Keratinocyte (primary cell): ENCODE data around the gene KDM3A. TPM values are rescaled to one million over a fixed set of nuclear protein-coding genes. Genes with fewer than 3 reads are reported as not detected.

ENCODE experiments used
- DNase-seq: peaks from one replicate; pipeline ENCODE4 v3.0.0-alpha.2; 2011; ENCODE audit warnings: low read depth, missing footprints, low spot score
- FAIRE-seq: peaks from 2 replicates; lab custom pipeline; 2011; peaks lifted over from hg19 to GRCh38; lab: Jason Lieb, UNC
- H2AFZ ChIP-seq: 2 replicates; pipeline ENCODE4 v1.6.0; 2012; ENCODE audit warnings: low read length, control low read depth, inconsistent platforms; ENCODE audit not compliant: control insufficient read depth
- H3K27ac ChIP-seq: 2 replicates; pipeline ENCODE4 v1.5.1; 2011; ENCODE audit warnings: low read length; ENCODE audit not compliant: control insufficient read depth, insufficient read depth
- H3K27me3 ChIP-seq: 3 replicates; pipeline ENCODE4 v1.6.0; 2011; ENCODE audit warnings: low read length; ENCODE audit not compliant: control insufficient read depth, insufficient read depth; ENCODE audit errors: extremely low read depth
- H3K36me3 ChIP-seq, 2 experiments: 2 replicates in 1 of 2; 3 replicates in 1 of 2; pipeline ENCODE4 v1.5.1; 2011; ENCODE audit warnings: low read length in 2 of 2, mild to moderate bottlenecking in 1 of 2; ENCODE audit not compliant: control insufficient read depth in 2 of 2, insufficient read depth in 2 of 2; ENCODE audit errors: extremely low read depth in 1 of 2
- H3K4me1 ChIP-seq: 3 replicates; pipeline ENCODE4 v1.5.1; 2011; ENCODE audit warnings: low read length; ENCODE audit not compliant: control insufficient read depth, insufficient read depth; ENCODE audit errors: extremely low read depth
- H3K4me2 ChIP-seq: 3 replicates; pipeline ENCODE4 v1.6.0; 2011; ENCODE audit warnings: low read depth, low read length; ENCODE audit not compliant: control insufficient read depth, insufficient read depth; ENCODE audit errors: extremely low read depth
- H3K4me3 ChIP-seq, 3 experiments: fragments of 200-600 bp in 1 of 3; sonication (generic) in 1 of 3; 2 replicates in 2 of 3; 3 replicates in 1 of 3; pipeline ENCODE4 v1.5.1; 2011 to 2016; ENCODE audit warnings: low read length in 3 of 3, mild to moderate bottlenecking in 3 of 3, control low read depth in 2 of 3, inconsistent platforms in 1 of 3, low read depth in 1 of 3, mixed read lengths in 1 of 3, mixed run types in 1 of 3, moderate library complexity in 1 of 3; ENCODE audit not compliant: control insufficient read depth in 2 of 3, insufficient read depth in 2 of 3; ENCODE audit errors: extremely low read depth in 1 of 3
- H3K79me2 ChIP-seq: 2 replicates; pipeline ENCODE4 v1.6.0; 2012; ENCODE audit warnings: low read length; ENCODE audit not compliant: control insufficient read depth, insufficient read depth
- H3K9ac ChIP-seq: 3 replicates; pipeline ENCODE4 v1.6.0; 2011; ENCODE audit warnings: low read length; ENCODE audit not compliant: control insufficient read depth, insufficient read depth; ENCODE audit errors: extremely low read depth
- H3K9me1 ChIP-seq: 3 replicates; pipeline ENCODE4 v1.6.0; 2011; ENCODE audit warnings: low read length; ENCODE audit not compliant: control insufficient read depth, insufficient read depth; ENCODE audit errors: extremely low read depth
- H3K9me3 ChIP-seq: 2 replicates; pipeline ENCODE4 v1.5.1; 2012; ENCODE audit warnings: low read depth, low read length; ENCODE audit not compliant: control insufficient read depth
- H4K20me1 ChIP-seq: 3 replicates; pipeline ENCODE4 v1.6.0; 2011; ENCODE audit warnings: low read length; ENCODE audit not compliant: control insufficient read depth, insufficient read depth; ENCODE audit errors: extremely low read depth
- CTCF ChIP-seq, 3 experiments: IDR thresholded peaks in 1 of 3; conservative IDR thresholded peaks in 1 of 3; optimal IDR thresholded peaks in 1 of 3; 2 replicates in 2 of 3; 3 replicates in 1 of 3; pipeline versions ENCODE3 to v1.5.1; 2011; ENCODE audit warnings: low read length in 3 of 3, mild to moderate bottlenecking in 3 of 3, moderate library complexity in 2 of 3, control low read depth in 1 of 3, inconsistent platforms in 1 of 3; ENCODE audit not compliant: insufficient read depth in 2 of 3; ENCODE audit errors: extremely low read depth in 1 of 3
- EZH2 ChIP-seq: IDR thresholded peaks from one replicate; pipeline ENCODE4 v1.6.1; 2012; ENCODE audit warnings: inconsistent platforms, mild to moderate bottlenecking, low read length, moderate library complexity
- dilution Hi-C: fragments of 300-500 bp; cut with MboI; formaldehyde crosslinking; loops from one replicate; pipeline ENCODE4 v1.7.0; 2020; ENCODE audit warnings: low sequenced_read_pairs; ENCODE audit not compliant: extremely low pct_ligation_motif_present
- polyA plus RNA-seq, 5 experiments: library from polyadenylated mRNA; depleted of rRNA in 3 of 5; stranded (reverse) in 3 of 5; stranded (forward) in 1 of 5; unstranded in 1 of 5; fragments of >200 nt; gene quantifications; 1 replicate in 1 of 5; 2 replicates in 3 of 5; 3 replicates in 1 of 5; pipeline versions ENCODE4 v1.2.1 to v1.2.3, GENCODE V29; 2011 to 2012; ENCODE audit warnings: missing spikeins in 2 of 5, low read depth in 1 of 5, low replicate concordance in 1 of 5

The KDM3A gene
- polyA plus RNA-seq, 1 donor (not counting 4 experiments of a cell fraction or from before 2014, with no cell fraction given), result 32.9 TPM

GRCh38 chr2:86470890-86471289, 29.7 kb downstream of the KDM3A start:
- no peaks in the 10 kb centered on the region for H3K9me1 ChIP-seq
- H3K4me2 ChIP-seq, result no peak overlapping the region
- H3K9ac ChIP-seq, result no peak overlapping the region
- H3K4me3 ChIP-seq, result no peak overlapping the region
- no peaks in the 10 kb centered on the region for H3K4me1 ChIP-seq
- no peaks in the 10 kb centered on the region for H4K20me1 ChIP-seq
- H3K27me3 ChIP-seq, result no peaks in the 10 kb centered on the region
- DNase-seq (no peak), FAIRE-seq (no peak)
- H3K36me3 ChIP-seq, result peaks cover 14 to 18% of the 10 kb centered on the region in 2 experiments
- no peak overlapping the region for H3K27ac ChIP-seq
- dilution Hi-C loops, result no loop called here
- H2AFZ ChIP-seq, result no peak overlapping the region
- TF ChIP-seq EZH2, result no peak
- no peak for TF ChIP-seq CTCF (optimal IDR thresholded peaks at IDR 0.05 in 1 of 3, IDR thresholded peaks at IDR 0.05 in 1 of 3, conservative IDR thresholded peaks at IDR 0.05 in 1 of 3; ENCODE audit: extremely low read depth in 1 of 3, insufficient read depth in 2 of 3, low read length in 3 of 3)
- H3K79me2 ChIP-seq, result no peaks in the 10 kb centered on the region
- no peaks in the 10 kb centered on the region for H3K9me3 ChIP-seq

DNA sequence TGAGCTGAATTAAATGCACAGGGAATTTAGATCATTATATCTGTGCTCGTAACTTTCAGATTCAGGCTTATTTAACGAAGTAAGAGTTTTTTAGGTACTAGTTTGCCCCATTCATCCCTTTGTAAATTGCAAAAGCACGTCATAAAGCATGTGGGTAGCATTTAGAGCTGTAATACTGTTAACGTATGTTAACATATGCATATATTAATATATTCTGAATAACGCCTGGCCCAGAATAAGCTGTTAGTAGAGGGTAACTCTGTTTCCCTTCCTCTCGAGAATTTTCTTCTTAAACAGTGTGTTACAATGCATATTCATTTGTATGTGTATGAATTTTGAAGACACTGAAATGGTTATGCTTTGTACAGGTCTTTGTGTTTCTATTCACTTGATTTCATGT, 30.5 kb downstream of the KDM3A start:
- dilution Hi-C loops, result no loop called here
- Histone ChIP-seq H3K4me1 (no peaks in the 10 kb centered on the region), H3K4me3 (no peak overlapping the region), H3K27me3 (no peaks in the 10 kb centered on the region), H3K9me3 (no peaks in the 10 kb centered on the region), H3K4me2 (no peak overlapping the region), H3K9ac (no peak overlapping the region), H3K9me1 (no peaks in the 10 kb centered on the region), H3K27ac (no peak overlapping the region), H3K79me2 (no peaks in the 10 kb centered on the region), H2AFZ (no peak overlapping the region), H4K20me1 (no peaks in the 10 kb centered on the region), H3K36me3 (peaks cover 10 to 13% of the 10 kb centered on the region in 2 experiments)
- DNase-seq, result no peak
- no peak for FAIRE-seq
- TF ChIP-seq EZH2 (no peak), CTCF (optimal IDR thresholded peaks at IDR 0.05 in 1 of 3, IDR thresholded peaks at IDR 0.05 in 1 of 3, conservative IDR thresholded peaks at IDR 0.05 in 1 of 3; ENCODE audit: extremely low read depth in 1 of 3, insufficient read depth in 2 of 3, low read length in 3 of 3) (no peak)
